Measurements from ENCODE around the gene IPO4.
A peak's percentile ranks its signal among the peaks of the same experiment; 100 is the strongest.

IPO4 gene

GRCh38 chr14:24167469-24168114 lies 21.0 kb downstream of the IPO4 start:
- Histone ChIP-seq H3K4me3 (ENCODE audit: low read depth in 1 of 2, low read length in 1 of 2) (peak overlapping the region in 1 of 2 experiments; percentile 24), H3K27me3 (peaks cover 14% of the 10 kb centered on the region), H3K36me3 (peaks cover 85% of the 10 kb centered on the region), H3K4me1 (ENCODE audit: control insufficient read depth in 1 of 2, insufficient read depth in 1 of 2, low read depth in 1 of 2, low read length in 1 of 2) (peaks cover 79 to 90% of the 10 kb centered on the region in 2 experiments), H3K27ac (peak overlapping the region; percentile 94), H3K9me3 (no peaks in the 10 kb centered on the region)
- TF ChIP-seq CTCF (IDR thresholded peaks at IDR 0.05), result no peak

DNA sequence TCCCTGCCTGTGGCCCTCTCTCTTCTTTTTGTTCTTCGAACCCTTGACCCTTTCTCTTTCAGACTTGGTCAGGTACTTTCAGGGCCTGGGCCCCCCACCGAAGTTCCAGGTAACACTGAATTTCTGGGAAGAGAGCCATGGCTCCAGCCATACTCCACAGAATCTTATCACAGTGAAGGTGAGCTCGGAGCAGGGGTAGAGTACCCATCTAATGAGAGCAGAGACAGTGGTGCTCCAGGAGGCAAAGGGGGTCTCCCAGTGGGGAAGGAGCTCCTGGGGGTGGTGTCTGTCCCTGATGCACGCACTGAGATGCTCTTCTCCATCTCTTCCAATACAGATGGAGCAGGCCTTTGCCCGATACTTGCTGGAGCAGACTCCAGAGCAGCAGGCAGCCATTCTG lies 22.8 kb downstream of the IPO4 start:
- Histone ChIP-seq H3K9me3 (no peaks in the 10 kb centered on the region), H3K27ac (peak overlapping the region; percentile 94), H3K36me3 (peaks cover 82% of the 10 kb centered on the region), H3K4me1 (ENCODE audit: control insufficient read depth in 1 of 2, insufficient read depth in 1 of 2, low read depth in 1 of 2, low read length in 1 of 2) (peaks cover 72 to 84% of the 10 kb centered on the region in 2 experiments), H3K27me3 (no peaks in the 10 kb centered on the region), H3K4me3 (ENCODE audit: low read depth in 1 of 2, low read length in 1 of 2) (no peak overlapping the region)
- no peak for TF ChIP-seq CTCF (IDR thresholded peaks at IDR 0.05)

DNA sequence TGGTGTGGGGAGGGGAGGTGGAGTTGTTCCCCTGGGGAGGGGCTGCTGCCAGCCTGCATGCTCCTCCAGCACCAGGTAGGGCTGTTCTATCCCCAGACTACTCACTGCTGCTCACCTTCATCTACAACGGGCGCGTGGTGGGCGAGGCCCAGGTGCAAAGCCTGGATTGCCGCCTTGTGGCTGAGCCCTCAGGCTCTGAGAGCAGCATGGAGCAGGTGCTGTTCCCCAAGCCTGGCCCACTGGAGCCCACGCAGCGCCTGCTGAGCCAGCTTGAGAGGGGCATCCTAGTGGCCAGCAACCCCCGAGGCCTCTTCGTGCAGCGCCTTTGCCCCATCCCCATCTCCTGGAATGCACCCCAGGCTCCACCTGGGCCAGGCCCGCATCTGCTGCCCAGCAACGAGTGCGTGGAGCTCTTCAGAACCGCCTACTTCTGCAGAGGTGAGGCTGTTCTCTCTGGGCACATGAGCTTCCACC lies 24.1 kb downstream of the IPO4 start:
- peak overlapping the region; percentile 94 for H3K27ac ChIP-seq
- no peak for TF ChIP-seq CTCF (IDR thresholded peaks at IDR 0.05)
- no peaks in the 10 kb centered on the region for H3K27me3 ChIP-seq
- H3K4me3 ChIP-seq (ENCODE audit: low read depth in 1 of 2, low read length in 1 of 2), result no peak overlapping the region
- H3K36me3 ChIP-seq, result peaks cover 83% of the 10 kb centered on the region
- H3K4me1 ChIP-seq (ENCODE audit: control insufficient read depth in 1 of 2, insufficient read depth in 1 of 2, low read depth in 1 of 2, low read length in 1 of 2), result peaks cover 73 to 85% of the 10 kb centered on the region in 2 experiments
- H3K9me3 ChIP-seq, result no peaks in the 10 kb centered on the region

DNA sequence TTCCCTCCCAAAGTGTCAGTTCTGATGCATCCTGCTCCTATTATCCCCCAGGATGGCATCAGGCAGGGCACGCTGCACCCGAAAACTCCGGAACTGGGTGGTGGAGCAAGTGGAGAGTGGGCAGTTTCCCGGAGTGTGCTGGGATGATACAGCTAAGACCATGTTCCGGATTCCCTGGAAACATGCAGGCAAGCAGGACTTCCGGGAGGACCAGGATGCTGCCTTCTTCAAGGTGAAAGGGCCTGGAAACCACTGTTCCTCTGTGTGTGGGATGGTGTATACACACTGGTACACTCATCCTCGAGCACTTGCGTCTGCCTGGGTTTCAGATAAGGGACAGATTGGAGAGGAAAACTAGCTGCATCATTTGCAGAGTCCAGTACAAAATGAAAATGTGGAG lies 26.5 kb downstream of the IPO4 start:
- H3K27me3 ChIP-seq, result no peaks in the 10 kb centered on the region
- no peak for TF ChIP-seq CTCF (IDR thresholded peaks at IDR 0.05)
- peaks cover 58 to 63% of the 10 kb centered on the region in 2 experiments for H3K4me1 ChIP-seq (ENCODE audit: control insufficient read depth in 1 of 2, insufficient read depth in 1 of 2, low read depth in 1 of 2, low read length in 1 of 2)
- H3K36me3 ChIP-seq, result peaks cover 79% of the 10 kb centered on the region
- H3K4me3 ChIP-seq (ENCODE audit: low read depth in 1 of 2, low read length in 1 of 2), result peak overlapping the region; percentile 83 to 94
- no peaks in the 10 kb centered on the region for H3K9me3 ChIP-seq
- H3K27ac ChIP-seq, result peak overlapping the region; percentile 94

DNA sequence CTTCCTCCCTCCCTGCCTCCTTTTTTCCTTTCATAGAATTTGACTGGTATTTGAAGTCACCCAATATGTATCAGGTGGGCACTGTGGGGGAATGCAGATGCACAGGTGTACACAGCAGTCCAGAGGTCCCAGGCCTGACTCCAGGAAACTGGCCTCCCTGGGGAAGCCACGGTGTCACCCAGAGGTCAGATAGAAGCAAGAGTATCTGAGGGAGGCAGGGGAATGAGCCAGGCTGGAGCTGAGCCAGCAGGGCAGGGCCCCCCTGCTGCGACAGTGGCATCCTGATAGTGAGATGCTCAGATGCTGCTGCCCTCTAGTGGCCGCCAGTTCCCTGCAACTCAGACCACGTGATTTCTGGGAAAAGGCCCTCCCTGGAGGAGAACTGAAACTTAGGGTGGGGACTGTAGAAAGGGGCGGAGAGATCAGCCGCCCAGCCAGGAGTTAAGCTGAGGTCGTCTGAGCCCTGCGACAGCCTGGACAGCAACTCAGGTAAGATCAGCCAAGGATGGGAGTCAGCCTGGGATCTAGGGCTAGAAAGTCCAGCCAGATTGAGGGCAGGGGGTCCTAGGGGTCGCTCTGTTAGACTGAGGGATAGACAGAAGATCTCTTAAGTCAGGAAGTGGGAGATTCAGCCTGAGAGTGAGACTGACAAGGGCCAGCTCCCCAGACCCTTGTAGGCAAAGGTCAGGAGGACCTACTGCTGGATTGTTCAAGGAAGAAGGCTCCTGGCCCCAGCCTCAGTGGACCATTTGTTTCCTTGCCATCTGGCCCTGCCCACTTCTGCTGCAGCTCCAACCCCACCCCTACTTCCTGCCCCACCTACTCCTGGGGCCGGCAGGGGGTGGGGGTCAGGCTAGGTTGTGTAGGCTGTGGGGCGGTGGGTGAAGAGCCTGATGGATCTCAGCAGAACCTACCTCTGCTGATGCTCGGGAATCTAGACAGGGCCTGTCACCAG lies 27.5 kb downstream of the IPO4 start, which contains the start of gene IRF9:
IRF9 (plus strand) TSS at position 416 of the 955 bp plus-strand sequence. CDS start 880 bp downstream, outside the sequence.
- Histone ChIP-seq H3K4me3 (ENCODE audit: low read depth in 1 of 2, low read length in 1 of 2) (peak within 1 kb of the TSS; percentile 83 to 94), H3K9me3 (no peaks in the 10 kb centered on the region), H3K27me3 (no peaks in the 10 kb centered on the region), H3K27ac (peak within 1 kb of the TSS; percentile 94), H3K4me1 (ENCODE audit: control insufficient read depth in 1 of 2, insufficient read depth in 1 of 2, low read depth in 1 of 2, low read length in 1 of 2) (peaks cover 48 to 54% of the 10 kb centered on the region in 2 experiments), H3K36me3 (peaks cover 79% of the 10 kb centered on the region)
- peak; percentile 98 for TF ChIP-seq CTCF (IDR thresholded peaks at IDR 0.05)
